Mesothelial cell of epicardium (in vitro differentiated cells): ENCODE data around the gene EDEM1. TPM values are rescaled to one million over a fixed set of nuclear protein-coding genes. Genes with fewer than 3 reads are reported as not detected.

Experiments used
- DNase-seq, 2 experiments: peaks; one replicate each; pipeline ENCODE4 v3.0.0; 2021; ENCODE audit warnings: low spot score in 2 of 2; ENCODE audit not compliant: unreplicated experiment in 2 of 2
- H3K27ac Mint-ChIP-seq: 2 replicates; pipeline ENCODE4 v1.8.0; 2021; ENCODE audit warnings: mixed read lengths
- H3K27me3 Mint-ChIP-seq: 2 replicates; pipeline ENCODE4 v1.8.0; 2021; ENCODE audit warnings: low read depth, mixed read lengths
- H3K36me3 Mint-ChIP-seq: 2 replicates; pipeline ENCODE4 v1.8.0; 2021; ENCODE audit warnings: mixed read lengths
- H3K4me1 Mint-ChIP-seq: 2 replicates; pipeline ENCODE4 v1.8.0; 2021; ENCODE audit warnings: mixed read lengths
- H3K4me3 Mint-ChIP-seq: 2 replicates; pipeline ENCODE4 v1.8.0; 2021; ENCODE audit warnings: mild to moderate bottlenecking, moderate library complexity, mixed read lengths
- H3K9me3 Mint-ChIP-seq: 2 replicates; pipeline ENCODE4 v1.8.0; 2021; ENCODE audit warnings: mixed read lengths
- total RNA-seq: library from RNA; stranded (reverse); gene quantifications from 3 replicates; pipeline ENCODE4 v1.2.1, GENCODE V29; 2021
- TF ChIP-seq, protein P1 (sequence below): fragments of 200-600 bp; sonication (generic); IDR thresholded peaks from one replicate; pipeline ENCODE4 v1.5.0; 2021; ENCODE audit warnings: antibody characterized with exemption; ENCODE audit not compliant: unreplicated experiment

Gene EDEM1
- total RNA-seq, 1 donor from 2014 or later: 25.7 TPM

DNA sequence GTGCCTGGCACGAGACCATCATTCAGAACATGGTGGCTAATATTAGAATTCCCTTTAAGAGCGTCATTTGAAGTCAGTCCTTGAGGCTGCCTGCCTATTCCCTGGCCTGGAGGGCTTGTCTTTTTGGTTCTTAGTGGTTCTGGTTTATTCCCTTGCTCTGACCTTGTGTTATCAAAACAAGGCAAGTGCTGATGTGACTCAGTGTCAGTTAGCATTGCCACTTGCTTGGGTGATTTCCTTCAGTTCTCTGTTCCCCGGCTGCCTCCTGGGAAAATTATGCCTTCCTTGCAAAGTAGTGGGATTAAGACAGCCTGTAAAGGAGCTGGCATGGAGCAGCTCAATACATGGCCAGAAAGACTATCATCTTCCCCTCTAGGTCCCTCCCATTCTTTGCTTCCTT lies 64.6 kb downstream of the EDEM1 start:
- H3K4me3 Mint-ChIP-seq: no peak overlapping the region
- H3K27me3 Mint-ChIP-seq: no peaks in the 10 kb centered on the region
- H3K4me1 Mint-ChIP-seq: peaks cover 12% of the 10 kb centered on the region
- H3K27ac Mint-ChIP-seq: no peak overlapping the region
- no peaks in the 10 kb centered on the region for H3K36me3 Mint-ChIP-seq
- TF ChIP-seq, protein P1, sequence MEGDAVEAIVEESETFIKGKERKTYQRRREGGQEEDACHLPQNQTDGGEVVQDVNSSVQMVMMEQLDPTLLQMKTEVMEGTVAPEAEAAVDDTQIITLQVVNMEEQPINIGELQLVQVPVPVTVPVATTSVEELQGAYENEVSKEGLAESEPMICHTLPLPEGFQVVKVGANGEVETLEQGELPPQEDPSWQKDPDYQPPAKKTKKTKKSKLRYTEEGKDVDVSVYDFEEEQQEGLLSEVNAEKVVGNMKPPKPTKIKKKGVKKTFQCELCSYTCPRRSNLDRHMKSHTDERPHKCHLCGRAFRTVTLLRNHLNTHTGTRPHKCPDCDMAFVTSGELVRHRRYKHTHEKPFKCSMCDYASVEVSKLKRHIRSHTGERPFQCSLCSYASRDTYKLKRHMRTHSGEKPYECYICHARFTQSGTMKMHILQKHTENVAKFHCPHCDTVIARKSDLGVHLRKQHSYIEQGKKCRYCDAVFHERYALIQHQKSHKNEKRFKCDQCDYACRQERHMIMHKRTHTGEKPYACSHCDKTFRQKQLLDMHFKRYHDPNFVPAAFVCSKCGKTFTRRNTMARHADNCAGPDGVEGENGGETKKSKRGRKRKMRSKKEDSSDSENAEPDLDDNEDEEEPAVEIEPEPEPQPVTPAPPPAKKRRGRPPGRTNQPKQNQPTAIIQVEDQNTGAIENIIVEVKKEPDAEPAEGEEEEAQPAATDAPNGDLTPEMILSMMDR: no peak
- no peak for DNase-seq
- no peaks in the 10 kb centered on the region for H3K9me3 Mint-ChIP-seq

DNA sequence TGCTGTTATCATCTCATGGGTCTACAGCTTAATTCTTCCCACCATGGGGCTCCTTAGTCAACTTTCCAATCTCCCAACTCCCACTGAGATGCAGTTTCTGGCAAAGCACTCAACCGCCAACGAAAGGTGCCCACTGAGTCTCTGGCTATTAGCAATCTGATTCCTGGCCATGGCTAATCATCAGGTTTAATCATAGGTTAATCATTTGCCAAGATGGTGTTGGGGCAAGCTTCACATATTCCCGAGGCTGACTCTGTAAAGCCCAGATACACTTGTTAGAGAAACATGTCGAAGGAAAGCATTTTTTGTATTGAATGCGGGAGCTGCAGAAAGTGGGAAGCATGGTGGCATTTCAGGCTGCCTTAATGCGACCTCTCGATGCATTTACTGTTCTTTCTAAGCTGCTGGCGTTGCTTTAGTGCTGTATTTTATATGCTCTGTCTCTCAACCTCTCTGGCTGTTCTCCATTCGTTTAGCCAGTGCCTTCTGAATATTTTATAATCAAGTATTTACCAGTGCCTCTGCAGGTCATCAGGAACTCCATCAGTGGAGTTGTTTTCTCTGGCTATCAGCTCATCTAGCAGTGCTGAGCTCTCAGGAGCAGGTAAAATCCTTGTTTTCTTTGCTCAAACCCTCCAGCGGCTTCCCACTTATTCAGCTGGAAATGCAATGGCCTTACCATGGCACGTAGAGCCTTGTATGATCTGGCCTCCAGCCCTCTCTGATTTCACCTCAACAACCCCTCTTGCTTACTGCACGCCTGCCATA lies 67.0 kb downstream of the EDEM1 start:
- TF ChIP-seq, protein P1: no peak
- no peaks in the 10 kb centered on the region for H3K9me3 Mint-ChIP-seq
- no peak overlapping the region for H3K4me3 Mint-ChIP-seq
- no peak for DNase-seq
- H3K27ac Mint-ChIP-seq: no peak overlapping the region
- peaks cover 12% of the 10 kb centered on the region for H3K4me1 Mint-ChIP-seq
- H3K27me3 Mint-ChIP-seq: no peaks in the 10 kb centered on the region
- H3K36me3 Mint-ChIP-seq: no peaks in the 10 kb centered on the region

DNA sequence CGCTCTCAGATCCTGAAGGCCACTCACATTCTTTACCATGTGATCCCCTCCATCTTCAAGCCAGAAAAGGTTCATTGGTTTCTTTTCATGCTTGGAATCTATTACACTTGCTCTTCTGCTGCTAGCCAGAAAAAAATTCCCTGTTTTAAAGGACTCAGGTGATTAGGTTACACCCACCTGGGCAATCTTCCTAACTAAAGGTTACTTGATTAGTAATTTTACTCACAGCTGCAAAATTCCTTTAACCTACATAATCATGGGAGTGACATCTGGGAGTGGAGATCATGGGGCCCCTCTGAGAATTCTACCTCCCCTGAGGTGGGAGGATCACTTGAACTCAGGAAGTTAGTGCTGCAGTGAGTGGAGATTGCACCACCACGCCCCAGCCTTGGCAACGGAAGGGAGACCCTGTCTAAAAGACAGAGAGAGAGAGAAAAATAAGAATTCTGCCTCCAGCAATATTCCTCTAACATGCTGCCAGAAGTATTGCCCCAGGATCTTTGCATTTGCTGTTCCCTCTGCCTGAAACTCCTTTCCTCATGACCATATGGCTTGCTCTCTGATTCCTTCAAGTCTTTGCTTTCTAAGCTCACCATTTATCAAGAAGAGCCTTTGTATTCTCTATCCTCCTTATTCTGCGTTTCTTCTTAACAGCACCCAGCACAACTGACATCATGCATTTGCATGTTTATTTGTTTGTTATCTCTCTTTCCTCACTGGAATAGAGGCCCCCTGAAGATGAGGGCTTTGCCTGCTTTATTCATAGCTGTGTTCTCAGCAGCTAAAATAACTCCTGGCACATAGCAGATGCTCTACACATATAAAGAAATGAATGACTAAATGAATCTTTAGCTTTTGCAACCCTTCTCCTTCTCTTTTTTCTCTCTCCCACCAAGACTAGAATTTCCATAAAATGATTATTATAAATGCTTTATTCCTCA lies 68.2 kb downstream of the EDEM1 start:
- Mint-ChIP-seq H3K27ac (no peak overlapping the region), H3K4me1 (peaks cover 6% of the 10 kb centered on the region), H3K4me3 (no peak overlapping the region), H3K27me3 (no peaks in the 10 kb centered on the region), H3K9me3 (no peaks in the 10 kb centered on the region), H3K36me3 (no peaks in the 10 kb centered on the region)
- DNase-seq: no peak
- TF ChIP-seq, protein P1: no peak

DNA sequence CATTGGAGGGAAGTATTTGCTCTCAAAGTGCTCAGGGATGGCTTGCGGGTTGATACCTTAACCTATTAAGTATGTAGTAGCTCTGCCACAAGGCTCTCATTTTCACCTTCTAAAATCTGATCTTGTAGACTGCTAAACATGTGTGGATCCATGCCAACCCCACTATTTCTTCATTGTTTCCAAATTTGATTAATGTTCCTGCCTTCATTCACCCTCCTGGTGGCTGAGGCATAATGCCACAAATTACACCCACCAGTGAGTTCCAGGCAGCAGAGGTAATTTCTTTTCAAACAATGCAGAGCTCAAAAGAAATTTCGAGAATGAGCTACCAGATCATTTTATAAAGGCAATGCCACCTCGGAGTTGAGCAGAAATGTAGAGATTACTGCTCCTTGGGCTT lies 71.0 kb downstream of the EDEM1 start:
- H3K27me3 Mint-ChIP-seq: no peaks in the 10 kb centered on the region
- H3K27ac Mint-ChIP-seq: no peak overlapping the region
- TF ChIP-seq, protein P1: no peak
- no peak overlapping the region for H3K4me3 Mint-ChIP-seq
- H3K36me3 Mint-ChIP-seq: no peaks in the 10 kb centered on the region
- no peaks in the 10 kb centered on the region for H3K9me3 Mint-ChIP-seq
- no peak for DNase-seq
- H3K4me1 Mint-ChIP-seq: no peaks in the 10 kb centered on the region

DNA sequence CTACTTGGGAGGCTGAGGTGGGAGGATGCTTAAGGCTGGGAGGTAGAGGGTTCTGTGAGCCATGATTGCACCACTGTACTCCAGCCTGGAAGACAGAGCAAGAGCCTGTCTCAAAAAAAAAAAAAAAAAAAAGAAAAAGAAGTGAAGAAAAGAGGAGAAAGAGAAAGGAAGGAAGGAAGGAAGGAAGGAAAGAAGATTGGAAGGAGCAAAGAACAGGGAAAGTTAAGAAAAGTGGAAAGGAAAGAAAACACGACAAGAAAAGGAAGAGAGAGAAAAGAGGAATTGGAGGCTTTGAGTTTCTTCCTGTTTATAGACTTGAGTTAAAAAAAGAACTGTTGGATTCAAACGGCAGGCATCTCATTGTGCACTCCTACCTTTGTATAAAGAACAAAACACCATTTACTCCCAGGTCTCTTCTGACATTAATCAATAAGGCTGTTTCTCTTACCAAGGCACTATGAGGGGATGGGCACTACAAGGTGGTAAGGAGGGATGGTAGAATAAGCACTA lies 73.5 kb downstream of the EDEM1 start:
- TF ChIP-seq, protein P1: no peak

More for the DNA sequence above, 73.5 kb downstream of the EDEM1 start:
- Mint-ChIP-seq H3K9me3 (no peaks in the 10 kb centered on the region), H3K27me3 (no peaks in the 10 kb centered on the region), H3K27ac (no peak overlapping the region), H3K4me3 (no peak overlapping the region), H3K4me1 (no peaks in the 10 kb centered on the region), H3K36me3 (no peaks in the 10 kb centered on the region)
- no peak for DNase-seq
